SK-N-SH (cell line): Measurements from ENCODE around the gene CRIM1. TPM values are rescaled to one million over a fixed set of nuclear protein-coding genes. Genes with fewer than 3 reads are reported as not detected.

Experiments
- CTCF ChIA-PET: fragments of 300-600, 350-600 bp; formaldehyde crosslinking; extraction: SDS; loops from one replicate; lab custom pipeline; 2021; lab: Yijun Ruan, JAX
- POLR2A ChIA-PET: fragments of 350-600 bp; sonication (Branson Sonifier 250); formaldehyde crosslinking; extraction: SDS; loops from one replicate; lab custom pipeline; 2020; ENCODE audit warnings: antibody characterized with exemption, inconsistent platforms; lab: Yijun Ruan, JAX
- DNase-seq: peaks from one replicate; pipeline ENCODE4 v3.0.0; 2012
- H2AFZ ChIP-seq: fragments of 200-600 bp; sonication (generic); 2 replicates; pipeline ENCODE4 v1.8.1; 2016; ENCODE audit warnings: antibody characterized with exemption, mild to moderate bottlenecking, low read depth
- H3F3A ChIP-seq: fragments of 200-600 bp; sonication (generic); replicated peaks from 2 replicates; pipeline ENCODE3; 2016; ENCODE audit warnings: antibody characterized with exemption, mild to moderate bottlenecking; ENCODE audit not compliant: insufficient read depth
- H3K27ac ChIP-seq, 2 experiments: fragments of 200-500 bp in 1 of 2; fragments of 200-600 bp in 1 of 2; sonication (Bioruptor generic) in 1 of 2; sonication (generic), shearing (Covaris generic) in 1 of 2; 2 replicates each; pipeline versions ENCODE4 v1.5.1 to v1.6.1; 2014 to 2016; ENCODE audit warnings: low read depth in 2 of 2, inconsistent platforms in 1 of 2, low read length in 1 of 2, mild to moderate bottlenecking in 1 of 2, mixed read lengths in 1 of 2
- H3K27me3 ChIP-seq: fragments of 200-600 bp; sonication (generic), shearing (Covaris generic); 2 replicates; pipeline ENCODE4 v1.6.1; 2016; ENCODE audit warnings: mixed run types; ENCODE audit not compliant: insufficient read depth
- H3K36me3 ChIP-seq, 2 experiments: fragments of 200-500 bp in 1 of 2; fragments of 200-600 bp in 1 of 2; sonication (Bioruptor generic) in 1 of 2; sonication (generic) in 1 of 2; replicated peaks in 1 of 2; 2 replicates each; pipeline versions ENCODE3 to v1.5.1; 2014 to 2016; ENCODE audit warnings: low read length in 1 of 2, mild to moderate bottlenecking in 1 of 2; ENCODE audit not compliant: insufficient read depth in 2 of 2, control insufficient read depth in 1 of 2
- H3K4me1 ChIP-seq, 2 experiments: fragments of 200-500 bp in 1 of 2; fragments of 200-600 bp in 1 of 2; sonication (Bioruptor generic) in 1 of 2; sonication (generic), shearing (Covaris generic) in 1 of 2; 2 replicates each; pipeline versions ENCODE4 v1.5.1 to v1.6.1; 2014 to 2016; ENCODE audit warnings: low read depth in 1 of 2, low read length in 1 of 2, mixed run types in 1 of 2; ENCODE audit not compliant: insufficient read depth in 2 of 2, control insufficient read depth in 1 of 2
- H3K4me2 ChIP-seq: fragments of 200-600 bp; sonication (generic), shearing (Covaris generic); 2 replicates; pipeline ENCODE4 v1.6.1; 2017; ENCODE audit warnings: mixed run types
- H3K4me3 ChIP-seq, 2 experiments: fragments of 200-500 bp in 1 of 2; fragments of 200-600 bp in 1 of 2; sonication (Bioruptor generic) in 1 of 2; sonication (generic), shearing (Covaris generic) in 1 of 2; 2 replicates each; pipeline versions ENCODE4 v1.5.1 to v1.8.1; 2014 to 2016; ENCODE audit warnings: low read depth in 2 of 2, inconsistent platforms in 1 of 2, low read length in 1 of 2, mild to moderate bottlenecking in 1 of 2, mixed read lengths in 1 of 2, moderate library complexity in 1 of 2
- H3K79me2 ChIP-seq: fragments of 200-600 bp; sonication (generic); 2 replicates; pipeline ENCODE4 v1.8.1; 2017; ENCODE audit warnings: mild to moderate bottlenecking; ENCODE audit not compliant: insufficient read depth
- H3K9ac ChIP-seq: fragments of 200-600 bp; sonication (generic); 2 replicates; pipeline ENCODE4 v1.6.1; 2017; ENCODE audit warnings: mixed run types
- H3K9me2 ChIP-seq: fragments of 200-600 bp; sonication (generic); 2 replicates; pipeline ENCODE4 v1.6.1; 2017; ENCODE audit warnings: mixed run types
- H3K9me3 ChIP-seq: fragments of 200-600 bp; sonication (generic); 2 replicates; pipeline ENCODE4 v1.6.1; 2017; ENCODE audit warnings: mixed run types, mild to moderate bottlenecking, moderate library complexity
- H4K20me1 ChIP-seq: fragments of 200-600 bp; sonication (generic); 2 replicates; pipeline ENCODE4 v1.6.1; 2017; ENCODE audit warnings: mild to moderate bottlenecking, mixed run types; ENCODE audit not compliant: insufficient read depth
- ELF1 ChIP-seq: IDR thresholded peaks from 2 replicates; pipeline ENCODE4 v1.4.0; 2012
- EP300 ChIP-seq, 2 experiments: IDR thresholded peaks; 2 replicates each; pipeline versions ENCODE4 v1.4.0 to v1.6.1; 2012; ENCODE audit warnings: borderline replicate concordance in 1 of 2, low read depth in 1 of 2, low read length in 1 of 2
- FOSL2 ChIP-seq: IDR thresholded peaks from 2 replicates; pipeline ENCODE4 v1.4.0; 2012; ENCODE audit warnings: low read depth, mild to moderate bottlenecking, moderate library complexity, borderline replicate concordance
- FOXJ3 ChIP-seq: sonication (generic); formaldehyde crosslinking; IDR thresholded peaks from 2 replicates; pipeline ENCODE4 v1.5.1; 2020; ENCODE audit warnings: mild to moderate bottlenecking, missing genetic modification reagents
- GATA2 ChIP-seq: sonication (generic); formaldehyde crosslinking; IDR thresholded peaks from 2 replicates; pipeline ENCODE4 v1.5.0; 2020; ENCODE audit warnings: mild to moderate bottlenecking, missing genetic modification reagents
- IRF3 ChIP-seq: fragments of 150-350 bp; IDR thresholded peaks from 2 replicates; pipeline ENCODE4 v1.6.1; 2016; ENCODE audit warnings: mild to moderate bottlenecking, low read depth, low read length
- RFX5 ChIP-seq: IDR thresholded peaks from 2 replicates; pipeline ENCODE4 v1.6.1; 2012; ENCODE audit warnings: mild to moderate bottlenecking, improper control_type of control experiment, low read length
- RXRA ChIP-seq: IDR thresholded peaks from 2 replicates; pipeline ENCODE4 v1.4.0; 2012; ENCODE audit warnings: low read depth, mild to moderate bottlenecking, borderline replicate concordance
- SMC3 ChIP-seq: IDR thresholded peaks from 2 replicates; pipeline ENCODE4 v1.6.1; 2012; ENCODE audit warnings: low read depth, low read length, improper control_type of control experiment
- USF2 ChIP-seq: fragments of 150-350 bp; IDR thresholded peaks from 2 replicates; pipeline ENCODE4 v1.6.1; 2017; ENCODE audit warnings: antibody characterized with exemption, low read length, low read depth, borderline replicate concordance
- WGBS: methylation state at CpG from one replicate; pipeline ENCODE4 v1.1.6; 2017; ENCODE audit warnings: low lambda C conversion rate; 5-methylcytosine and 5-hydroxymethylcytosine counted together
- polyA plus RNA-seq, 3 experiments: library from polyadenylated mRNA; depleted of rRNA; stranded (reverse); fragments of >200 nt; gene quantifications; 2 replicates each; pipeline ENCODE4 v1.2.3, GENCODE V29; 2012
- TF ChIP-seq, protein P1 (sequence below): fragments of 200-600 bp; sonication (generic); IDR thresholded peaks from 2 replicates; pipeline ENCODE4 v1.6.1; 2017; ENCODE audit warnings: antibody characterized with exemption, mild to moderate bottlenecking, moderate library complexity
- TF ChIP-seq, protein P2 (sequence below): IDR thresholded peaks from 2 replicates; pipeline ENCODE4 v1.4.0; 2012; ENCODE audit warnings: low read depth
- TF ChIP-seq, protein P3 (sequence below): IDR thresholded peaks from 2 replicates; pipeline ENCODE4; 2012

The CRIM1 gene
- polyA plus RNA-seq, 1 of the 3 experiments (the other 2 are of a cell fraction), result 244 TPM

GRCh38 chr2:36587556-36587955 lies 232.0 kb downstream of the CRIM1 start:
- no peak overlapping the region for H3K4me2 ChIP-seq
- CTCF ChIA-PET, result interaction anchor here (0.7 kb wide), 1 partner anchor 111 kb away, joined by 3 read pairs; no protein-coding TSS in a partner anchor

More at GRCh38 chr2:36587556-36587955, 232.0 kb downstream of the CRIM1 start:
- H4K20me1 ChIP-seq, result peaks cover 12% of the 10 kb centered on the region; the same call in 1 of the 2 replicates
- POLR2A ChIA-PET, result no interaction called here
- TF ChIP-seq RFX5 (no peak), ELF1 (no peak), USF2 (no peak), RXRA (no peak), EP300 (IDR thresholded peaks at IDR 0.05; ENCODE audit: borderline replicate concordance in 1 of 2, low read depth in 1 of 2, low read length in 1 of 2) (no peak), SMC3 (no peak), GATA2 (CRISPR knock-in tag) (no peak), FOXJ3 (CRISPR knock-in tag) (no peak), IRF3 (no peak), FOSL2 (no peak)
- TF ChIP-seq, protein P1, sequence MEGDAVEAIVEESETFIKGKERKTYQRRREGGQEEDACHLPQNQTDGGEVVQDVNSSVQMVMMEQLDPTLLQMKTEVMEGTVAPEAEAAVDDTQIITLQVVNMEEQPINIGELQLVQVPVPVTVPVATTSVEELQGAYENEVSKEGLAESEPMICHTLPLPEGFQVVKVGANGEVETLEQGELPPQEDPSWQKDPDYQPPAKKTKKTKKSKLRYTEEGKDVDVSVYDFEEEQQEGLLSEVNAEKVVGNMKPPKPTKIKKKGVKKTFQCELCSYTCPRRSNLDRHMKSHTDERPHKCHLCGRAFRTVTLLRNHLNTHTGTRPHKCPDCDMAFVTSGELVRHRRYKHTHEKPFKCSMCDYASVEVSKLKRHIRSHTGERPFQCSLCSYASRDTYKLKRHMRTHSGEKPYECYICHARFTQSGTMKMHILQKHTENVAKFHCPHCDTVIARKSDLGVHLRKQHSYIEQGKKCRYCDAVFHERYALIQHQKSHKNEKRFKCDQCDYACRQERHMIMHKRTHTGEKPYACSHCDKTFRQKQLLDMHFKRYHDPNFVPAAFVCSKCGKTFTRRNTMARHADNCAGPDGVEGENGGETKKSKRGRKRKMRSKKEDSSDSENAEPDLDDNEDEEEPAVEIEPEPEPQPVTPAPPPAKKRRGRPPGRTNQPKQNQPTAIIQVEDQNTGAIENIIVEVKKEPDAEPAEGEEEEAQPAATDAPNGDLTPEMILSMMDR, result no peak
- TF ChIP-seq, protein P2, sequence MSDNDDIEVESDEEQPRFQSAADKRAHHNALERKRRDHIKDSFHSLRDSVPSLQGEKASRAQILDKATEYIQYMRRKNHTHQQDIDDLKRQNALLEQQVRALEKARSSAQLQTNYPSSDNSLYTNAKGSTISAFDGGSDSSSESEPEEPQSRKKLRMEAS, result no peak
- TF ChIP-seq, protein P3, sequence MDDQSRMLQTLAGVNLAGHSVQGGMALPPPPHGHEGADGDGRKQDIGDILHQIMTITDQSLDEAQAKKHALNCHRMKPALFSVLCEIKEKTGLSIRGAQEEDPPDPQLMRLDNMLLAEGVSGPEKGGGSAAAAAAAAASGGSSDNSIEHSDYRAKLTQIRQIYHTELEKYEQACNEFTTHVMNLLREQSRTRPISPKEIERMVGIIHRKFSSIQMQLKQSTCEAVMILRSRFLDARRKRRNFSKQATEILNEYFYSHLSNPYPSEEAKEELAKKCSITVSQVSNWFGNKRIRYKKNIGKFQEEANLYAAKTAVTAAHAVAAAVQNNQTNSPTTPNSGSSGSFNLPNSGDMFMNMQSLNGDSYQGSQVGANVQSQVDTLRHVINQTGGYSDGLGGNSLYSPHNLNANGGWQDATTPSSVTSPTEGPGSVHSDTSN, result no peak
- H3K4me1 ChIP-seq, result peaks cover 0 to 12% of the 10 kb centered on the region in 2 experiments; a peak in 2 of 4 replicates
- 85% methylated on average over 3 of the region's 3 CpGs for WGBS
- DNase-seq, result no peak
- H3K27ac ChIP-seq, result peak overlapping the region in 1 of 2 experiments; percentile 29; a peak in 2 of 4 replicates
- H3K27me3 ChIP-seq, result no peaks in the 10 kb centered on the region
- no peaks in the 10 kb centered on the region for H3K9me3 ChIP-seq
- H3K79me2 ChIP-seq, result peaks cover 95% of the 10 kb centered on the region
- H3K4me3 ChIP-seq, result no peak overlapping the region
- no peaks in the 10 kb centered on the region for H3K9me2 ChIP-seq
- H2AFZ ChIP-seq, result no peak overlapping the region
- peaks cover 55 to 65% of the 10 kb centered on the region in 2 experiments for H3K36me3 ChIP-seq
- no peak overlapping the region for H3K9ac ChIP-seq
- no peaks in the 10 kb centered on the region for H3F3A ChIP-seq
